ENCODE data around the gene ZNF48.
"Not testable (repeated sequence)": the region's sequence is repeated elsewhere in the genome, so short reads cannot be mapped to it uniquely, and the experiment has no call there.

Gene ZNF48

GRCh38 chr16:30380072-30380802 is 15.0 kb upstream of the ZNF48 start:
- peak overlapping the region; percentile 98 for H3K27ac Mint-ChIP-seq
- H3K36me3 Mint-ChIP-seq: peaks cover 19% of the 10 kb centered on the region
- no peak for ATAC-seq
- H3K4me3 Mint-ChIP-seq: peak overlapping the region; percentile 97
- peaks cover 70% of the 10 kb centered on the region for H3K4me1 Mint-ChIP-seq
- H3K27me3 Mint-ChIP-seq: no peaks in the 10 kb centered on the region
- H3K9me3 Mint-ChIP-seq: no peaks in the 10 kb centered on the region

GRCh38 chr16:30380803-30381208 is 14.4 kb upstream of the ZNF48 start:
- Mint-ChIP-seq H3K9me3 (no peaks in the 10 kb centered on the region), H3K36me3 (peaks cover 19% of the 10 kb centered on the region), H3K4me1 (peaks cover 70% of the 10 kb centered on the region), H3K4me3 (peak overlapping the region; percentile 87), H3K27ac (peak overlapping the region; percentile 98), H3K27me3 (no peaks in the 10 kb centered on the region)
- ATAC-seq: no peak

DNA sequence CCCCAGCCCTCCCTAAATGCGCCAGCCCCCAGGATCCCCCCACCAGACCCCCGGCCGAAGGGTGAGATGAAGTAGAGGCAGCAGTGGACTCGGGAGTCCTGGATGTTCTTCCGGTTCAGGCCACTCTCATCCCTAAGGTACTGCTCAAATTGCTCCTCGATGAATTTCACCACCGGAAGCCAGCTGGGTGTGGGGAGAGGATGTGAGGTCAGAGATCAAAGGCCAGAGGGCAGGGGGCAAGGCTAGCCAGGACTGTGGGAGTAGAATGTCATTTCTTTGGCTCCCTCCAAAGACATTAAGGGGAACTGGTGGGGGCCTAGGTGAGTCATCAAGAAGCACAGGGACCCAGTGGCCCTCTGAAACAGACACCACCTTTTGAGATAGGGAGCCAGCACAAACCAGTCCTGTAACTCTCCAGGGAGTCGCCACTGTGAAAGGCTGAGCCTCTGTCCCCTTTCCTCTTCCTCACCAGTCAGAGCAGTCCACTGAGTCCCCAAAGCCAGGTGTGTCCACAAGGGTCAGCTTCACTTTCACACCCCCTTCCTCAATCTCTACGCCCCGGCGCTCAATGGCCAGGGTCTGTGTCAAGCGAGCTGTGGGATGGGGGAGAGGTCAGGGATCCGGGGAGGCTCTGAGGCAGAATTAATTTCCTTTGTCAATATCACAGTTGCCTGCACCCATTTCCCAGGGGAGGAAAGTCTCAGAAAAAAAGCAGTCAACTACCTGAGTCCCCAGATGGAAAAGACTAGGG is 13.8 kb upstream of the ZNF48 start:
- Mint-ChIP-seq H3K9me3 (no peaks in the 10 kb centered on the region), H3K4me1 (peaks cover 70% of the 10 kb centered on the region), H3K4me3 (peak overlapping the region; percentile 87), H3K27me3 (no peaks in the 10 kb centered on the region), H3K27ac (peak overlapping the region; percentile 98), H3K36me3 (peaks cover 19% of the 10 kb centered on the region)
- no peak for ATAC-seq

DNA sequence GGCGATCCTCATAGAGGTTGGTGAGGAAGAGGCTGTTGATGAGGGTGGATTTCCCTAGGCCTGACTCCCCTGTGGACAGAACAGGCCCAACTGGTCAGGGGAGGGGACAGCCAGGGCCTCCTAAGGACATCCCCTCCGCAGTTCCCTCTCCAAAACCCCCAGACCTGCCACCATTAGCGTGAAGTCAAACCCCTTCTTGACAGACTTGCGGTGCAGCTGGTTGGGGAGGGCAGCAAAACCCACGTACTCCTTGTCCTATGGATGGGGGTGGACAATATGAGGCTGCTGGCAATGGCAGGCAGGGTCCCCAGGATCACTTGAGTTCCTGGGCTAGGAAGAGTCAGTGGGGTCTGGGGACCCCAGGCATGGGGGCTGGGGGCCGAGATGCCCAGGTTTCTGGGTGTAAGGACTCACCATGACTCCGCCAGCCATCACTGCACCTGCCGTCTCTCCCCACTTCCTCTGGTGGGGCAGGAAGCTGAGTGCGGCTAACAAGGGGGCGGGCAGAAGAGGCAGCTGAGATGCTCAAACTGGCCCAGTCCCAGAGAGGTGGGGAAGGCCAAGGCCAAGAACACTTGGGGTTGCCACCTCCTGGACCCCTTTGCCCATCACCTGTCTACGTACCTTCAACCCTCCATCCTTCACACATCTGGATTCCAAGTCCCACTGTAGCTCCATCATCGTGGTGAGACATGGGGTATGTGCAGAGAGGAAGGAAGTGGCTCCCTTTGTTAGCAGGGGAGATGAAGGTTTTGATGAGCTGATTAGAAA is 12.9 kb upstream of the ZNF48 start, which contains the start of gene SEPTIN1:
Gene SEPTIN1 (minus strand): TSS at position 451 of the 771 bp plus-strand sequence. CDS start 19 bp downstream, at position 432.
- peak within 1 kb of the TSS; percentile 87 for H3K4me3 Mint-ChIP-seq
- ATAC-seq: peak; percentile 64
- no peaks in the 10 kb centered on the region for H3K27me3 Mint-ChIP-seq
- H3K36me3 Mint-ChIP-seq: peaks cover 19% of the 10 kb centered on the region
- H3K9me3 Mint-ChIP-seq: no peaks in the 10 kb centered on the region
- H3K4me1 Mint-ChIP-seq: peaks cover 66% of the 10 kb centered on the region
- peak within 1 kb of the TSS; percentile 98 for H3K27ac Mint-ChIP-seq

DNA sequence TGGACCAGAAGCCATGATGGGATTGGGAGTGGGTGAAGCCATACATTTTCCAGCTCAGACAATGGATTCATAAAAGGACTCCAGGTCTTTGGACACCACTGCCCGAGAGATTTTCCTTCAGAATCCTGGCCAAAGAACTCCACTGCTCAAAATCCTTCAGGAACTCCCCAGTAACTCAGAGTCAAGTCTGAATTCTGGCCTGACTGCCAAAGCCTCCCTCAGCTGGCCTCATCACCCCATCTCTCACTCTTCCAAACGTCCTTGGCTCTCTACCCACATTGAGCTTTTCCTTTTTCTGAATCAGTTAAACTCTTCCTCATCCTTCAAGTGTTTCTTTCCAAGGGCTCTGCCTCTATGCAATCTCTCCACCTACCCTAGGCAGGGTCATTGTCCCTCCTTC is 11.7 kb upstream of the ZNF48 start:
- peaks cover 53% of the 10 kb centered on the region for H3K4me1 Mint-ChIP-seq
- peak overlapping the region; percentile 87 for H3K4me3 Mint-ChIP-seq
- peak overlapping the region; percentile 98 for H3K27ac Mint-ChIP-seq
- no peaks in the 10 kb centered on the region for H3K27me3 Mint-ChIP-seq
- ATAC-seq: no peak
- peaks cover 12% of the 10 kb centered on the region for H3K36me3 Mint-ChIP-seq
- H3K9me3 Mint-ChIP-seq: no peaks in the 10 kb centered on the region

GRCh38 chr16:30394592-30395154 is 547 bp upstream of the ZNF48 start:
- Mint-ChIP-seq H3K9me3 (no peaks in the 10 kb centered on the region), H3K27me3 (no peaks in the 10 kb centered on the region), H3K4me3 (peak overlapping the region; percentile 84), H3K4me1 (peaks cover 40% of the 10 kb centered on the region), H3K27ac (peak overlapping the region; percentile 90), H3K36me3 (peaks cover 13% of the 10 kb centered on the region)
- ATAC-seq: no peak

DNA sequence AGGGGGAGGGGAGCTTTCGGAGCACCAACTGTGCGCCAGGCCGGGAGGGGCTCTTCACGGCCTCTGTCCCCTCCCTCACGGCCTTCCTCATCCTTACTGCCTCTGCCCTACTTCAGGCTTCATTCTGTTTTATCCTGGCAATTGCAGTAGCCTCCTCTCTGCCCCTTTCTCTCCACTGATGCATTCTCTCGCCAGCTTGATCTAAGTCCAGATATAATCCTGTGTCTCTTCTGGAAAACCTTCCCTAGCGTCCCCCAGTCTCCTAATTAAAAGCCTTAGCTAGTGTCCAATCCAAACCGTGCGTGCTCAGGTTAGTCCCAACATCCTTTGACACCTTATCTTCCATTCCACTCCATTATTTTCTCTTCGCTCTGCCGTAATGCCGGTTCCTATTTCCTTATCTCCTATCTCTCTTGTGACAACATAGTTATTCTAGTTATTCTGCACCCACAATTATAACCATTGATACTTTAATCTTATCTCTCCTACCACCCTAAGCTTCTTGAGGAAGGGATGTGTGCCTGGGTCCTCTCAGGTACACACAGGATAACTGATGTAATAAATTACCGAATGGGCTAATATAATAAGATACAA is 869 bp downstream of the ZNF48 start:
- Mint-ChIP-seq H3K4me1 (peaks cover 54% of the 10 kb centered on the region), H3K36me3 (peaks cover 13% of the 10 kb centered on the region), H3K9me3 (no peaks in the 10 kb centered on the region), H3K27ac (peak overlapping the region; percentile 90), H3K4me3 (peak overlapping the region; percentile 84), H3K27me3 (no peaks in the 10 kb centered on the region)
- ATAC-seq: no peak

GRCh38 chr16:30396627-30397026 is 1.4 kb downstream of the ZNF48 start:
- H3K9me3 Mint-ChIP-seq, ATAC-seq, H3K27me3 Mint-ChIP-seq: not testable (repeated sequence)
- H3K27ac Mint-ChIP-seq: peak overlapping the region; percentile 90
- peaks cover 60% of the 10 kb centered on the region for H3K4me1 Mint-ChIP-seq
- H3K4me3 Mint-ChIP-seq: peak overlapping the region; percentile 84
- H3K36me3 Mint-ChIP-seq: peaks cover 13% of the 10 kb centered on the region

GRCh38 chr16:30397056-30397455 is 1.8 kb downstream of the ZNF48 start:
- Mint-ChIP-seq H3K27me3 (no peaks in the 10 kb centered on the region), H3K9me3 (no peaks in the 10 kb centered on the region), H3K27ac (no peak overlapping the region), H3K36me3 (peaks cover 13% of the 10 kb centered on the region), H3K4me3 (peak overlapping the region; percentile 84), H3K4me1 (peaks cover 63% of the 10 kb centered on the region)
- ATAC-seq: no peak

- no peak for ATAC-seq
- peaks cover 65% of the 10 kb centered on the region for H3K4me1 Mint-ChIP-seq
- no peak overlapping the region for H3K27ac Mint-ChIP-seq
- no peaks in the 10 kb centered on the region for H3K27me3 Mint-ChIP-seq
- H3K36me3 Mint-ChIP-seq: peaks cover 13% of the 10 kb centered on the region
- no peaks in the 10 kb centered on the region for H3K9me3 Mint-ChIP-seq
- H3K4me3 Mint-ChIP-seq: no peak overlapping the region
Observed at GRCh38 chr16:30397776-30398660, 2.8 kb downstream of the ZNF48 start.

DNA sequence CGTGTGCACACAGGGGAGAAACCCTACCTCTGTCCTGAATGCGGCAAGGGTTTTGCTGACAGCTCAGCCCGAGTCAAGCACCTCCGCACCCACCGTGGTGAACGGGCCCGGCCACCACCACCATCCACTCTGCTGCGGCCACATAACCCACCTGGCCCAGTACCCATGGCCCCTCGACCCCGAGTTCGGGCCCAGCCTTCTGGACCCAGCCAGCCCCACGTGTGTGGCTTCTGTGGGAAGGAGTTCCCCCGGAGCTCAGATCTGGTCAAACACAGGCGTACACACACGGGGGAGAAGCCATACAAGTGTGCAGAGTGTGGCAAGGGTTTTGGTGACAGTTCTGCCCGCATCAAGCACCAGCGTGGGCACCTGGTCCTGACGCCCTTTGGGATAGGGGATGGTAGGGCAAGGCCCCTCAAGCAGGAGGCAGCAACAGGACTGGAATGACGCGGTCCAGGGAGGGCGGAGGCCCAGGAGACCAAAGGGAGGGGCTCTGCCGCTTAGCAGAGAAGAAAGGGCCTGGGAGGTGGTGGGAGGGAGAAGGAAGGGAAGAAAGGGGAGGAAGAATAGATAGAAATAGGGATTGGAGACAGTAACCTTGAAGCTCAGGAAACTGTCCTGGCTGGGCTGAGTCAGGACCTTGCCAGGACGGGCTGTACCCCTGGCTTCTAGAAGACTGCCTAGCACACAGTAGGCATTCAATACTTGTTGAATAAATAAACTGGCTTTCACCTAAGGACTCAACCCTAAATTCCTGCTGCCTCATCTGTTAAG is 3.6 kb downstream of the ZNF48 start:
- H3K4me3 Mint-ChIP-seq: no peak overlapping the region
- no peaks in the 10 kb centered on the region for H3K9me3 Mint-ChIP-seq
- H3K36me3 Mint-ChIP-seq: peaks cover 13% of the 10 kb centered on the region
- no peaks in the 10 kb centered on the region for H3K27me3 Mint-ChIP-seq
- no peak for ATAC-seq
- H3K4me1 Mint-ChIP-seq: peaks cover 70% of the 10 kb centered on the region
- H3K27ac Mint-ChIP-seq: peak overlapping the region; percentile 14

- ATAC-seq: no peak
- peaks cover 66% of the 10 kb centered on the region for H3K4me1 Mint-ChIP-seq
- H3K27ac Mint-ChIP-seq: peak overlapping the region; percentile 86
Observed at GRCh38 chr16:30399435-30400186, 4.4 kb downstream of the ZNF48 start.

More at GRCh38 chr16:30399435-30400186, 4.4 kb downstream of the ZNF48 start:
- peaks cover 13% of the 10 kb centered on the region for H3K36me3 Mint-ChIP-seq
- no peaks in the 10 kb centered on the region for H3K9me3 Mint-ChIP-seq
- peak overlapping the region; percentile 88 for H3K4me3 Mint-ChIP-seq
- no peaks in the 10 kb centered on the region for H3K27me3 Mint-ChIP-seq
